8988T (cell line): ENCODE data around the gene NONO.
"Not testable (repeated sequence)": the region's sequence is repeated elsewhere in the genome, so short reads cannot be mapped to it uniquely, and the experiment has no call there.

ENCODE experiments used
- DNase-seq: peaks from one replicate; pipeline ENCODE4 v3.0.0; 2011

NONO gene, protein sequence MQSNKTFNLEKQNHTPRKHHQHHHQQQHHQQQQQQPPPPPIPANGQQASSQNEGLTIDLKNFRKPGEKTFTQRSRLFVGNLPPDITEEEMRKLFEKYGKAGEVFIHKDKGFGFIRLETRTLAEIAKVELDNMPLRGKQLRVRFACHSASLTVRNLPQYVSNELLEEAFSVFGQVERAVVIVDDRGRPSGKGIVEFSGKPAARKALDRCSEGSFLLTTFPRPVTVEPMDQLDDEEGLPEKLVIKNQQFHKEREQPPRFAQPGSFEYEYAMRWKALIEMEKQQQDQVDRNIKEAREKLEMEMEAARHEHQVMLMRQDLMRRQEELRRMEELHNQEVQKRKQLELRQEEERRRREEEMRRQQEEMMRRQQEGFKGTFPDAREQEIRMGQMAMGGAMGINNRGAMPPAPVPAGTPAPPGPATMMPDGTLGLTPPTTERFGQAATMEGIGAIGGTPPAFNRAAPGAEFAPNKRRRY

GRCh38 chrX:71283403-71284143 lies at the start of gene NONO:
Gene NONO (plus strand): TSS chrX:71283635. CDS start chrX:71290638, 7,003 bp downstream.
- peak; percentile 27 for DNase-seq

- no peak for DNase-seq
These were observed 48.0 kb upstream of the NONO start for GRCh38 chrX:71235482-71235881.

DNA sequence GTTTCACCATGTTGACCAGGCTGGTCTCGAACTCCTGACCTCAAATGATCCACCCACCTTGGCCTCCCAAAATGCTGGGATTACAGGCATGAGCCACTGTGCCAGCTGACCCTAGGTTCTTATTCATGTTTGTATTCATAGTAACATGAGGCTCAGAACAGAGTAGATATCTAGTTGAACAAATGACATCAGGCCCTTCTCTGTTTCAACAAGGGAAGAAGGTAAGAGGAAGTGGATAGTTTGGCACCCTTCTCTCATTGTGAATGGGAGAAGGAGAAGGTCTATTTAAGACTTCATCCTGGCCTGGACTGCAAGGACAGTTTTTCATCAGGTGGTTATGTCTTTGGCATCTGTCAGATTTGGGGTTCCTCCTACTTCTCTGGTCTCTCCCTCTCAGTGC lies 46.6 kb upstream of the NONO start:
- no peak for DNase-seq

DNA sequence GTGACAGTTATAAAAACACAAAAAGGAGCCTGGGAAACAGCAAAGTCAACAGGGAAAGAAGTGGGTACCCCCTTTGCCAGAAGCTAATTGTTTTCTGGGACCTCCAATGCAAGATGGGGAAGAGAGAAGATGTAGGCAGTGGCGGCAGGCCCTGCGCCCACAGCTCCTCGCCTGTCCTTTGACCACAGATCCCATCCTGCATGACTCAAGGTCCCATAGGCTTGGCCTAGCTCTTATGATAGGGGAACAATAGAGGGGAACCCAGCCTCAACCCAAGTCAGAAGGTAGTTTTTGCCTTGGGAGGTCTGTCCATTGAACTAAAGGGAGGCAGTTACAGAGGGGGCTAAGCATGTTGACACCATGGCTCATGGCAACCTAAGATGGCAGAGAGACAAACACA lies 43.7 kb upstream of the NONO start:
- DNase-seq = no peak

GRCh38 chrX:71241301-71241700 lies 42.1 kb upstream of the NONO start:
- DNase-seq = no peak

GRCh38 chrX:71244359-71245128 lies 38.9 kb upstream of the NONO start:
- no peak for DNase-seq

GRCh38 chrX:71245159-71245558 lies 38.3 kb upstream of the NONO start:
- no peak for DNase-seq

- DNase-seq = no peak
These were observed 32.6 kb upstream of the NONO start for GRCh38 chrX:71250841-71251240.

DNA sequence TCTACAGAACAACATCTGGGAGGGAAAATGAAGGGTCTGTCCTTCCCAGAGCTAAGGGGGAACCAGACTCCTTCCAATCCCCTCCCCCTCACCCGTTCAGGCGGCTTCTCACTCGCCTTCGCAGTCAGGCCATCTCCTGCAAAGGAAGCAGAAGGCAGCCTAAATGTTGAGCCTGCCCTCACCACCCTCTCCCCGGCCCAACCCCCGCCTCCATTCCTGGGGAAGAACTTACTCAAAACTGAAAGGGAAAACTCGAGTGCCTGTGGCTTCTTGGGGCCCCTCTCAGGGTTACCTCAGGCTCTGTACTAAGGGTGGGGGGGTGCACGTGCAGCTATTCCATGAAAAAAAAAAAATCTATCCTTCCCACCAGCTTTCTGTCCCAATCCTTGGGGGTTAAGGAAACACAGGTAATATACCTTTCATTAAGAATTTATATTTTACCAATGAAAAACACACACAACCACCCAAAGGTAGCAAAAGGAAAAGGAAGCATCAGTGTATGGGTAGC lies 31.9 kb upstream of the NONO start:
- DNase-seq = no peak

DNA sequence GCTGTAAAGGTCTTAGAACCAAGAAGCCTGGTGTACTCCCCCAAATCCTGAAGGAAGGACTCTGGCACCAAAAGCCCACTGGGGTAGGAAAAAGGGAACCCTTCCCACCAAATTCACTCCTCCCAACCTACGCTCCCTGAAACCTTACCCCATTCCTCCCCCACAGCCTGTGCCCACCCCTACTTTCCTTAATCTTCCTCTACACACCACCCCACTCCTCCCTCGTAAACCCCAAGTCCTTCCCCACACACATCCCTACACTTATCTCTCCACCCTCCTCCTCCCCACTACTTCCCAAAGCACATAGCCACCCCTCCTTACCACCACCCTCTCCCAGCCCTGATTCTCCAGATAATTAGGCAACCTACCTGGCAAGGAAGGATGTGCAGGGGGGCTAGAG lies 31.2 kb upstream of the NONO start:
- DNase-seq = no peak

DNA sequence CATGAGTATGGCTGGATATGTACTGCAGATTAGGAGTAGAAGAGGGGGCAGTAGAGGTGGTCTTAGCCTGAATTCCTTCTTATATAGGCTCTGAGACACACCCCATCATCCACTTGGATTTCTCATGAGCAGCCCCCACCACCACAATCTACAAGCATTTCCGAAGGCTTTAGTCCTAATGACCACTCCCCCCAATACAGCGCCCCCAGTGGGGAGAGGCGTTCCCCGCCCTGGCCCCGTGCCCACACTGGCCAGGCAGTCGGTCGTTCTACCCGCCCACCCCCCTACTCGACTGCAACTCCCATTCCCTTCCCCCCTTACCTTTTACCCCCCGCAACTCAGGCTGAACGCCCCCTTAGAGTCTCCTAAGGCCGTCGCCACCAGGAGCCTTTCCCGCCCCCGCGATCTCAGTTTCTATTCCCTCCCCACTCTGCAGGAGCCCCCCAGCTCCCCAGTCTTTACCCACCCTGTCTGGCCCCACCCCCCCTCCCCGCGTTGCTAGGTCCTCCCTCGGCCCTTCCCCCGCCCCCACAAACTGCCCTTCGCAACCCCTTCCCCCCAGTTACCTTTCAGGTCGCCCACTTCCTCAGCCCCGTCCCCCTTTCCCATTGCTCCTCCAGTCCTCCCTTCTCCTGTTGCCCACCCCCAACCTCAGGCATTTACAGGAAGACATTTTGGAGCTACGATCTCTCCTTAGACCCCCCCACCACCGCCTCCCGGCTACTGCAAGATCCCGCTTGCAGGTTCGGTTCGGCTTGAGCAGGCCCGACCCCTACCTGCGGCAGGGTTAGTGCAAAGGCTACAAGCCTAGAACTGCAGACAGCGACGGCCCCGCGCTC lies 30.0 kb upstream of the NONO start:
- no peak for DNase-seq

DNA sequence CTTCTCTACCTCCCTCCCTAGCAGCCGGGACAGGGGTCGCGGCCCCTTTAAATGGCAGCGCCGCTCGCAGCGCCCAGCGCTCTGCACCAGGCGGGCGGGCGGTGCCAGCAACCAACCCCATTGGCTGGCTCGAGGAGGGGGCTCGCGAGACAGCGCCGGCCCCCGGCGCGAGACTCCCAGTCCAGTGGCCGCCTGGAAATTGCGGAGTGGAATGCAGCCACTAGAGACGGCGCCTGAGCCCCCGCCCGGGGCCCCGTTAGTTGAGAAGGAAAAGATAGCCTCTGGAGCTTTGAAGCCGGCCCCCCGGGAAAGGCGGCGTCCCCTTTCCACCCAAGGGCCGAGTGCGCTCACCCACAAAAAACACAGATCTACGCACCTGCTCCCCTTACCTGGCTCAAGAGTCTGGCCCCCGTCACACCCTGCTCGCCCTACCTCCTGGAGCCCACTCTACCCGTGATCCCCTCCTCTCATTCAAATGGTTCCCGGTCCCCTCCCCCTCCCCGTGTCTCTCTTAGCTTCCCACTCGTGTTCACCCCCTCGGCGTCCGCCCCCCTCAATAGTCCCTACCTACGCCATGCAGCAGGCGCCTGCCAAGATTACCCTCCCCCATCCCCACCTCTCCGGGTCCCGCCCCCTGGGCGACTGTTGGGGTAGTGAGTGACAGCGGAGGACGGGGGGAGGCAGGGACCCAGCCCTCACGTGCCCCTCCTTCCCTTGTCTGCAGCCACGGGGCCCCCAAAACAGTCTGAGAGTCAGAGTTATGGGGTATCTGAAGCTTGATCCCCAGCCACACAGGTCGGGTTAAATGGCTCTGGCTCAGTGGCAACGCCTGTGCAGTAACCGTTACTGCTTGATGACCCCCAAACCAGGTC lies 29.1 kb upstream of the NONO start, which contains the start of gene ZMYM3:
Gene ZMYM3, minus strand, starts transcription at position 49 of the 872 bp plus-strand sequence. CDS start 885 bp downstream, outside the sequence.
- DNase-seq = peak; percentile 72

DNA sequence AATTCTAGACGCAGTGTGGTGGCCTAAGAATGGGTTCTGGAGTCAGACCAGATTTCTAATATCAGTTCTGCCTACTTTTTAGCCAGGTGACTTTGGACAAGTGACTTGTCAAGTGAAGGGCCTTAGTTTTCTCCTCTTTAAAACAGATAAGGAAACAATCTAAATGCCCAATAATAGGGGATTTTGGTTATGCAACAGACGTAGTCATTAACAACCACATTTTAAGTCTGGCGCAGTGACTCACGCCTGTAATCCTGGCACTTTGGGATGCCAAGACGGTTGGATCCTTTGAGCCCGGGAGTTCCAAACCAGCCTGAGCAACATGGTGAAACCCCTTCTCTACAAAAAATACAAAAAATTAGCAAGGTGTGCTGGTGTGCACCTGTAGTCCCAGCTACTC lies 27.4 kb upstream of the NONO start:
- no peak for DNase-seq

DNA sequence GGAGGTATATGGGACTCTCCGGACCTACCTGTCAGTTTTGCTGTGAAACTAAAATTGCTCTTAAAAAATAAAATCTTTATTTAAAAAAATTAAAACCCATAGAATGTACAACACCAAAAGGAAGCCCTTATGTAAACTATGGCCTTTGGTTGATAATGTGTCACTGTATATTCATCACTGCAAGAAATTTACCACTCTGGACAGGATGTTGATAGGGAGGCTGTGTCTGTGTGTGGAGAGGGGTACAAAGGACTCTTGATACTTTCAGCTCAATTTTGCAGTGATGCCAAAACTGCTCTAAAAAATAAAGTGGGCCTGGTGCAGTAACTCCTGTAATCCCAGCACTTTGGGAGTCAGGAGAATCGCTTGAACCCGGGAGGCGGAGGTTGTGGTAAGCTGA lies 26.6 kb upstream of the NONO start:
- DNase-seq = no peak

DNA sequence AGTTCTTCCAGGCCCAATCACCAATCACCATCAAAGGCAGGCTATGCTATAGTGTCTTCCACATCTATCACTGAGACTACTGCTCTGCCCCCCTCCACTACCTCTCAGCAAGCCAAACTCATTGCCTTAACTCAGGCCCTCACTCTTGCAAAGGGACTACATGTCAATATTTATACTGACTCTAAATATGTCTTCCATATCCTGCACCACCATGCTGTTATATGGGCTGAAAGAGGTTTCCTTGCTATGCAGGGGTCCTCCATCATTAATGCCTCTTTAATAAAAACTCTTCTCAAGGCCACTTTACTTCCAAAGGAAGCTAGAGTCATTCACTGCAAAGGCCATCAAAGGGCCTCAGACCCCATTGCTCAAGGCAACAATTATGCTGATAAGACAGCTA lies 14.8 kb upstream of the NONO start:
- DNase-seq = not testable (repeated sequence)

GRCh38 chrX:71269801-71270395 lies 13.5 kb upstream of the NONO start:
- DNase-seq = no peak

- DNase-seq = not testable (repeated sequence)
These were observed 11.1 kb upstream of the NONO start for GRCh38 chrX:71272313-71272712.

DNA sequence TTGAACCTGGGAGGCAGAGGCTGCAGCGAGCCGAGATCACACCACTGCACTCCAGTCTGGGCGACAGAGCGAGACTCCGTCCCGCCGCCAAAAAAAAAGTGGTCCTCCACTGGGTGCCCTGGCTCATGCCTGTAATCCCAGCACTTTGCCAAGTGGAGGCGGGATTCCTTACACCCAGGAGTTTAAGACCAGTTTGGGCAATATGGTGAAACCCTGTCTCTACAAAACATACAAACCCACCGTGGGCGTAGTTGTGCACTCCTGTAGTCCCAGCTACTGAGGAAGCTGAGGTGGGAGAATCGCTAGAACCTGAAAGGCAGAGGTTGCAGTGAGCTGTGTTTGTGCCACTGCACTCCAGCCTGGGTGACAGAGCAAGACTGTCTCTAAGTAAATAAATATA lies 2.1 kb upstream of the NONO start:
- not testable (repeated sequence) for DNase-seq

DNA sequence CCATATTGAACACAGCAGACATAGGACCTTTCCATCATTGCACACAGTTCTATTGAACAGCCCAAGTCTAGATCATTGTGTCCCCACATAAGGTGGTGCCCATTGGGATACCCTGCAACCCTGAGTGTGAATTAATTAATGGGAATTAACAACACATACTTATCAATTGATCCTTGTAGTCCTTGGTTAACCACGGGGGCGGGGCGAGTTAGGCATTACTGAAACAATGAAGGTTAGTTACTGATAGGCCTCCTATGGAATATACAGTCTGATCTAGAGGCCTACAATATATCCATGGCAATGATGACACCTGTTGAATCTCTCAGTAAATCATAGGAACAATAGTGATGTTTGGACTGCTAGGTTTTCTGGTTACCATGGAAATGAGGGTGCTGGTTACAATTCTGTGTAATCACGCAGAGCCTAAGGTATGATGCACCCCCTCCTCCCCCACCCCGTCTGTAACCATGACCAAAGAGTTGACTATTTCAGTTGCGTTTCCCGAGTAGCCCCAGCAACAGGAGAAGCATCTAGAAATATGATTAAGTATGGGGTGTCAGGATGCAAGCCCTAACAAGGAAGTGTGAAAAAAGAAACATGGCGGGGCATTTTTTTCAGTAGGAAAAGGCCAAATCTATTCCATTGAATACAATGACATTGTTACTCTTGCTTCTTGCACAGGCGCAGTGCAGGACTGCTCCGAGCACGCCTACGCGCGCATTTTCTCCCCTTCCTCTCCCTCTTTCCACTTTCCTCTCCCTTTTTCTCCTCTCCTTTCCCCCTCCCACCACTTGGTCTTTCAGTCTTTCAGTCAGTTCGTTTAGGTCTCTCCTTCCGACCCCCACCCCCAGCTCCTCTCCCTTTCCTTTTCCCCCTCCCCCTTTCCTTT lies 677 bp upstream of the NONO start:
- no peak for DNase-seq

GRCh38 chrX:71285929-71286328 lies 2.5 kb downstream of the NONO start:
- no peak for DNase-seq
